GM08714 (cell line): ENCODE results near the gene PPP2R3B.
"Not testable (repeated sequence)": the region's sequence is repeated elsewhere in the genome, so short reads cannot be mapped to it uniquely, and the experiment has no call there.

Experiments
- H3K4me3 ChIP-seq: fragments of 200-500 bp; sonication (Bioruptor generic); 2 replicates; pipeline ENCODE4 v1.5.1; 2014; ENCODE audit warnings: mild to moderate bottlenecking, low read length, inconsistent platforms
- ZNF274 ChIP-seq: IDR thresholded peaks from 2 replicates; pipeline ENCODE4 v1.6.1; 2012; ENCODE audit warnings: mild to moderate bottlenecking, low read depth, low read length

Gene PPP2R3B

GRCh38 chrX:420496-421223 lies 34.0 kb upstream of the PPP2R3B start:
- H3K4me3 ChIP-seq: no peak overlapping the region
- TF ChIP-seq ZNF274: no peak

- no peak overlapping the region for H3K4me3 ChIP-seq
- TF ChIP-seq ZNF274: no peak
These were observed 32.4 kb upstream of the PPP2R3B start for GRCh38 chrX:418927-419729.

DNA sequence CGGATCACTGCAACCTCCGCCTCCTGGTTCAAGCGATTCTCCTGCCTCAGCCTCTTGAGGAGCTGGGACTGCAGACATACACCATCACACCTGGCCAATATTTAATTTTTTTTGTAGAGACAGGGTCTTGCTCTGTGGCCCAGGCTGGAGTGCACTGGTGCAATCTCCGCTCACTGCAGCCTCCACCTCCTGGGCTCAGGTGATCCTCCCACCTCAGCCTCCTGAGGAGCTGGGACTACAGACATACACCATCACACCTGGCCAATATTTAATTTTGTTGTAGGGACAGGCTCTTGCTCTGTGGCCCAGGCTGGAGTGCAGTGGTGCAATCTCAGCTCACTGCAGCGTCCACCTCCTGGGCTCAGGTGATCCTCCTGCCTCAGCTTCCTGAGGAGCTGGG lies 28.8 kb upstream of the PPP2R3B start:
- not testable (repeated sequence) for H3K4me3 ChIP-seq

DNA sequence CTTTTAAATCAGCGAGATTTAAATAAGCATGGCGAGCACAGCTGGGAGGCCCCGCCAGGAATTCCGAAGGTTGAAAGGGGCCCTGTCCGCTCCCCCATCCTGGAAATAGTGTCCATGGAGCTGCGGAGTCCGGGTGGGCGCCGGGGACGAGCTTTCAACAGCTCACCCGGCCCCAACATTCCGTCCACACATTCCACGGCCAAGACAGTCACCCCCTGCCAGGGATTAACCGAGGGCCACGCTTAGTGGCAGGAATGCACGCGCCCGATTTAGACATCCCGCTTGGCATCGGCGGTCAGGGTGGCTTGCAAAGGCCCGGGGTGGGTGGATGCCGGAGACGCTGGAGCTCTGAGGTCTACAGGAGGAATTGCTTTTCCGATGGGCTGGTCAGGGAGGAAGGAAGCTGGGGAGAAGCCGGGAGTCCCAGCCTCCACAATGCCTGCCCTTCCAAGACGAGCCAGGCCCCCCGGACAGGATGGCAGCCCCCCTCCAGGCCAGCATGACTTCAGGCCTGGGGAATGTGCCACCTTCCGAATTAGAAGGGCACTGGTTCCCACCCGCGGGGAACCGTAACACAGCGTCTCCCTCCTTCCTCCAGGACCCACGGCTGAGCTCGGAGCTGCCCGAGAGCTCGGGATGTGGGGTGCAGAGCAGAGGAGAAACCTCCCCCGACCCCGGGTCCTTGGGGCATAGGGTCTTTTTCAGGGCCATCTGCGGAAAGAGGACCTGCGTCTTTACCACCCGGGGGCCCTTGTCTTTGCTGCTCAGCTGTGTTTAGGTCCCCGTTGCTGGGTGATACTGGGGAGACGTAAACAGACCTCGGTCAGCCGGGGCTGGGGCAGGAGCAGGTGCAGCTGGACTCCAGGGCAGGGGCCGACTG lies 26.9 kb upstream of the PPP2R3B start:
- no peak overlapping the region for H3K4me3 ChIP-seq
- TF ChIP-seq ZNF274: no peak

DNA sequence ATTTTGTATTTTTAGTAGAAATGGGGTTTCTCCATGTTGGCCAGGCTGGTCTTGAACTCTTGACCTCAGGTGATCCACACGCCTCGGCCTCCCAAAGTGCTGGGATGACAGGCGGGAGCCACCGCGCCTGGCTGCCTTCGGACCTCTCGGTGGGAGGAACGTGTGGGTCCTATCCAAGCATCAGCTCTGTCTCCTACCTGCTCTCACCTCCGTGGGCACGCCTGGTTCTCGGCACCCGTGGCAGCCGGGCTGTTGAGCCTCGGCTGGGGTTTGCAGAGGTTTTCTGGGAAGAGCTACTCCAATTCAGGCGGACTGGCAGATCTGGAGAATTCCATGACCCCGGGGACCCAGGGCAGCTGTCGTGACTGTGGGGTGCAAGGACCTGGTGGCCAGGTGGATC lies 23.6 kb upstream of the PPP2R3B start:
- no peak overlapping the region for H3K4me3 ChIP-seq
- no peak for TF ChIP-seq ZNF274

DNA sequence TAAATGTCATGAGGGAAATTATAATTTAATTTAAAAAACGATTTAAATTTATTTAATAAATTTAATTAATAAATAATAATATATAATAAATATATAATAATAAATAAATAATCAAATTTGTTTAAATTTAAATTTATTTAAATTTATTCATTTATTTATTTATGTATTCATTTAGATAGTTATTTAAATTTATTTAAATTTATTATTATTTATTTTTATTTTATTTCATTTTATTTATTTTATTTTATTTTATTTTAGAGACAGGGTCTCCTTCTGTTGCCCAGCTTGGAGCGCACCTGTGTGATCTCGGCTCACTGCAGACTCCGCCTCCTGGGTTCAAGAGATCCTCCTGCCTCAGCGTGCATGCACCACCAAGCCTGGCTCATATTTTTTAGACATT lies 18.4 kb upstream of the PPP2R3B start:
- H3K4me3 ChIP-seq: no peak overlapping the region
- no peak for TF ChIP-seq ZNF274

- no peak overlapping the region for H3K4me3 ChIP-seq
- no peak for TF ChIP-seq ZNF274
These were observed 17.9 kb upstream of the PPP2R3B start for GRCh38 chrX:404656-405055.

DNA sequence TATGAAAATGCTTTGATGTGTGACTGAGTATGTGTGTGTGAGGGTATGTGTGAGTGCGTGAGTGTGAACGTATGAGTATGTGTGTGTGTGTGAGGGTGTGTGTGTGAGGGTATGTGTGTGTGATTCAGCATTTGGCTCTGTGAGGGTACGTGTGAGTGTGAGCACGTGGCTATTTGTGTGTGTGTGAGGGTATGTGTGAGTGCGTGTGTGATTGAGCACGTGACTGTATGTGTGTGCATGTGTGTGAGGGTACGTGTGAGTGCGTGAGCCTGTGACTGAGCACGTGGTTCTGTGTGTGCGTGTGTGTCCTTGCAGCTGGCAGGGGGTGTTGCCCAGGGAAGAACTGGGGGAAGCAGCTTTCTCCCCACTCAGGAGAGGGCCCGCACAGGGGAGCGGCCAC lies 16.1 kb upstream of the PPP2R3B start:
- H3K4me3 ChIP-seq: no peak overlapping the region
- no peak for TF ChIP-seq ZNF274

DNA sequence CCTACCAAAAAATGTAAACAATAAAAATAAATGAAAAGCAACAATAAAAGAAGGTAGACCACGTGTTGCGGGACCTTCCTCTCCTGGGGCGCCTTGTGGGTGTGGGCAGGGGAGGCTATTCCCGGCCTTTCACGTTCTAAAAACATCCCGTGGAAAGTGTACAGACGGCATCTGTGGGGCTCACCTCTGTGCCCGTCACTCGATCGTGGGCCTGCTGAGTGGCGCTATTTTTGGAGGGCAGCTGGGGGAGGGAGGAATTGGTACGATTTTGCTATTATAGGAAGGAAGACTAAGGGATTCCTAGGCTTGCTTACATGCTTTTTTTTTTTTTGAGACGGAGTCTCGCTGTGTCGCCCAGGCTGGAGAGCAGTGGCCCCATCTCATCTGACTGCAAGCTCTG lies 13.6 kb upstream of the PPP2R3B start:
- TF ChIP-seq ZNF274: no peak
- no peak overlapping the region for H3K4me3 ChIP-seq

GRCh38 chrX:397575-397974 lies 10.9 kb upstream of the PPP2R3B start:
- TF ChIP-seq ZNF274: no peak
- no peak overlapping the region for H3K4me3 ChIP-seq

GRCh38 chrX:394830-395229 lies 8.1 kb upstream of the PPP2R3B start:
- no peak for TF ChIP-seq ZNF274

GRCh38 chrX:392575-392846 lies 5.8 kb upstream of the PPP2R3B start:
- H3K4me3 ChIP-seq: no peak overlapping the region
- no peak for TF ChIP-seq ZNF274

More at GRCh38 chrX:394830-395229, 8.1 kb upstream of the PPP2R3B start:
- H3K4me3 ChIP-seq: no peak overlapping the region

- TF ChIP-seq ZNF274: no peak
- H3K4me3 ChIP-seq: no peak overlapping the region
These were observed 5.2 kb upstream of the PPP2R3B start for GRCh38 chrX:391717-392574.

DNA sequence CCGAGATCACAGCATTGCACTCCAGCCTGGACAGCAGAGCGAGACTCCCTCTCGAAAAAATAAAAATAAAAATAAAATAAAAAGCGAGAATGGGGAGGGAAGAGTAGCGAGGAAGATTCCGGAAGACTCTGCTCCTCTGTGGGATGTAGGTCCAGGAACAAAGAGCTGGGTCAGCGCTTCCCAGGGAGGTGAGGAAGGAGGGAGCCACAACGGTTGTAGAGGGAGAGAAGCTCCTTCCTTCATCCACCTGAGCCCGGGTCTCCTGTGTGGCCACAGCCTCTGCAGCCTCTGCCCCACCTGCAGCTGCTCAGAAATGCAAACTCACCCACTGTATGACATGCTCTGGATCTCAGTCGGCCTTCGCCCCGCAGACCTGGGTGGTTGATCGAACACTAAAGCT lies 3.8 kb upstream of the PPP2R3B start:
- no peak for TF ChIP-seq ZNF274
- no peak overlapping the region for H3K4me3 ChIP-seq

DNA sequence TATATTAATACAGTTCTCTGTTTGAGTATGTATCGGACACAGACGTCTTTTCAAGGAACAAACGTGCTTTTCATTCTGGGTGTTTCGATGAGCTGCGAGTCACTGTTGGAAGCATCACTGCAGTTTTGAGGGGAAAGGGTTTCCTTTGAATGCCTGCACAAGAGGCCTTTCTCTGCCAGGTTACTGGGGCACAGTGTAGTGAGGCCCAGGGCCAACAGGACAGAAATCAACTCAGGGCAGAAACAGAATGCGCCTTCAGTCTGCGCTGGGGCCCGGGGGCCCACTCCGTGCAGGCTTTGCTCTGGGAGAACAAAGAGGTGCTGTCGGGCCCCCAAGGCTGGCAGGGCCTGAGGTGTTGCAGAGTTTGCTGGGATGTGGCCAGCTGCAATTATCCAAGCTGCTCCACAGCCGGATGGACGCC lies 2.3 kb upstream of the PPP2R3B start:
- TF ChIP-seq ZNF274: no peak
- no peak overlapping the region for H3K4me3 ChIP-seq
